IPS-18c (cell line): ENCODE data around the gene TP53I3.
"Not testable (repeated sequence)": the region's sequence is repeated elsewhere in the genome, so short reads cannot be mapped to it uniquely, and the experiment has no call there.

Source experiments
- H3K4me3 ChIP-seq: 2 replicates; pipeline ENCODE4 v1.7.0; 2013; ENCODE audit warnings: low read depth, mild to moderate bottlenecking, low read length, moderate library complexity; ENCODE audit not compliant: insufficient read depth
- H3K9me3 ChIP-seq: one replicate; pipeline ENCODE4 v1.6.1; 2013; ENCODE audit warnings: mild to moderate bottlenecking, low read length, moderate library complexity; ENCODE audit not compliant: control insufficient read depth, insufficient read depth

The TP53I3 gene

DNA sequence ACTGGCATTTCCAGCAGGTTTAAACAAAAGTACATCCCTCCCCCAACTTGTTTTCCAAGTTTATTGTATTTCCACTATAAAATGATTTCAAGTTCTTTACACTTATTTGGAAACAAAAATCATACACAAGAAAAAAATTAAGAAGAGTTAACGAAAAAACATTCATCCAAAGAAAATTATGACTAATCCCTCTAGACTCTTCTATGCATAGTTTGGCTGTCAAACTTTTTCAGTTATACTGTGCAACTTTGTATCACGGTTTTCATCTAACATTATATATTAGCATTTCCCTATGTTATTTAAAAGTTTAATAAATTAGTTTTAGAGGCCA, 38.1 kb downstream of the TP53I3 start:
- Histone ChIP-seq H3K4me3 (peak overlapping the region; percentile 75), H3K9me3 (no peaks in the 10 kb centered on the region)

DNA sequence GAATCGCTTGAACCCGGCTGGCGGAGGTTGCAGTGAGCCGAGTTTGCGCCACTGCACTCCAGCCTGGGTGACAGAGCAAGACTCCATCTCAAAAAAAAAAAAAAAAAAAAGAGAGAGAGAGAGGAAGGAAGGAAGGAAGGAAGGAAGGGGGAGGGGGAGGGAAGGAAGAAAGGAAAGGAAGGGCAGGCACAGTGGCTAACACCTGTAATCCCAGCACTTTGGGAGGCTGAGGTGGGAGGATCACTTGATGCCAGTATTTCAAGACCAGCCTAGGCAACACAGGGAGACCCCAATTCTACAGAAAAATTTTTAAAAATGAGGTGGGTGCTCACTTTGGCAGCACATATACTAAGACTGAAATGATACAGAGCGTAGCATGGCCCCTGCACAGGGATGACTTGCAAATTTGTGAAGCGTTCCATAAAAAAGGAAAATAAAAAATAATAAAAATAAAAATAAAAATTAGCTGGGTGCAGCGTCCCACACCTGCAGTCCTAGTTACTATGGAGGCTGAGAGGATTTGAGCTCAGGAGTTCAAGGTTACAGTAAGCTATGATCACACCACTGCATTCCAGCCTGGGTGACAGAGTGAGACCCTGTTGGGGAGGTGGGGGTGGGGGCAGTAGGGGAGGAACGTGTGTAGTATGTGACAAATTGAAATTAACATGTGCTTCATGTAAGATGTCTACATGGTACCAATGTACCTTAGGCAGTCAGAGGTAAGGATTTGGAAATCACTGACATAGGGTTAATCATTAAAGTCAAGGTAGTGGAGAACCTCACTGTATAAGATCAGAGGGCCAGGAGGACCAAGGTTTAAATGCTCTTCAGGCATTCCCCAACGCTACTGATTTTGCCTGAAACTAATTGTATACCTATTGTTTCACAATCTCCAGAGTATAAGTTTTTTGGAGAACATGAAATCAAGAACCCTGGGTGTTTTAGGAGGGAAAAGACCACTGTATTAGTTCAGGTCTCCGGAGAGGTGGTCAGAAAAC, 38.8 kb downstream of the TP53I3 start:
- no peak overlapping the region for H3K4me3 ChIP-seq
- H3K9me3 ChIP-seq = no peaks in the 10 kb centered on the region

DNA sequence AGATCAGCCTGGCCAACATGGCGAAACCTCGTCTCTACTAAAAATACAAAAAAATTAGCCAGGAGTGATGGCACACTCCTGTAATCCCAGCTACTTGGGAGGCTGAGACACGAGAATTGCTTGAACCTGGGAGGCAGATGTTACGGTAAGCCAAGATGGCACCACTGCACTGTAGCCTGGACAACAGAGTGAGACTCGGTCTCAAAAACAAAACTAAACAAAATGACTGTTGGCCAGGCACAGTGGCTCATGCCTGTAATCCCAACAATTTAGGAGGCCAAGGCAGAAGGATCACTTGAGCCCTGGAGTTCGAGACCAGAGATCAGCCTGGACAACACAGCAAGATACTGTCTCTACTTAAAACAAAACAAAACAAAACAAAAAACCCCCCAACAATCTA, 41.5 kb downstream of the TP53I3 start:
- H3K9me3 ChIP-seq, H3K4me3 ChIP-seq: not testable (repeated sequence)

DNA sequence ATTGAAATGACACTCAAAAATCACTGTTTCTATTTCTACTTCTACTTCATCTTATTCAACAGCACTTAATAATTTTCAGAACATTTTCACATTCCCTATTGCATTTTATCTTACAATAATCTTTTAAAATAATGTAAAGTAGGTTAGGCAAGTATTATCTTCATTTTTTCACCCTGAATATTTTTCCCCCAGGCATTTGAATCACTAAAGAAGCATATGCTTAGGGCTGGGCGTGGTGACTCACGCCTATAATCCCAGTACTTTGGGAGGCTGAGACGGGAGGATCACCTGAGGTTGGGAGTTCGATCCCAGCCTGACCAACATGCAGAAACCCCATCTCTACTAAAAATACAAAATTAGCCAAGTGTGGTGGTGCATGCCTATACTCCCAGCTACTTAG, 44.1 kb downstream of the TP53I3 start:
- H3K4me3 ChIP-seq = no peak overlapping the region

DNA sequence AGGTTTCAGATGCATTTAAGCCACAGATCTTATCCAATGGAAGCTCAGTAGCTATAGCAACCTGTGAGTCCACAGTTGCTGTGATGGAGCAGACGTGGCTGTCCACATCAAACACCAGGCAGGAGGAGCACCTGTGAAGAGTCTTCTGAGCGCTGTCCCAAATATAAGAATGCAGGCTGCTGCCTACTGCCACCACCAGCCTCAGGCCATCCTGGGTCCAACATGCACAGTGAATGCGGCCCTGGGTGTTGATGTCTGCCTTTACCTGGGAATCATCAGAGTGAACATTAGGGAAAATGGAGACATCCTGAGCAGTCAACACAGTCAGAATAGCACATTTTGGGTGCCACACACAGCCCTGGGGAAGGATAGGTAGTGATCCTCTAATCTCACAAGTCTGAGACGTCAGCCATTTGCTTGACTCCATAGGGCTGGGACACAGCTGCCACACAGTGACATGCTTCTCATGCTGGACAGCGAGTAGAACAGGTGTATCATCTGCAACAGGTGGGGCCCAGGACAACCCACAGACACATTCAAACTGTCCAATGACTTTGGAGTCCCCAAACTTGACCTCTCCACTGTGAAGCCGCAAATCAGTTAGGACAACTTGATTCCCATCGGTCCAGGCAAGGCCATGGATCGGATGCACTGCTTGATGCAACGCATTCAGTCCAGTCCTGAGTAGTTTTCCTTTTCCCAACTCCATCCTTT, 45.7 kb downstream of the TP53I3 start:
- Histone ChIP-seq H3K9me3 (no peaks in the 10 kb centered on the region), H3K4me3 (no peak overlapping the region)

More for the DNA sequence above, 44.1 kb downstream of the TP53I3 start:
- no peaks in the 10 kb centered on the region for H3K9me3 ChIP-seq
